ENCODE results near the gene TEAD1. TPM values are rescaled to one million over a fixed set of nuclear protein-coding genes. Genes with fewer than 3 reads are reported as not detected.

TEAD1 gene
- total RNA-seq, 4 donors from 2014 or later, result 184 to 272 (median 208) TPM

DNA sequence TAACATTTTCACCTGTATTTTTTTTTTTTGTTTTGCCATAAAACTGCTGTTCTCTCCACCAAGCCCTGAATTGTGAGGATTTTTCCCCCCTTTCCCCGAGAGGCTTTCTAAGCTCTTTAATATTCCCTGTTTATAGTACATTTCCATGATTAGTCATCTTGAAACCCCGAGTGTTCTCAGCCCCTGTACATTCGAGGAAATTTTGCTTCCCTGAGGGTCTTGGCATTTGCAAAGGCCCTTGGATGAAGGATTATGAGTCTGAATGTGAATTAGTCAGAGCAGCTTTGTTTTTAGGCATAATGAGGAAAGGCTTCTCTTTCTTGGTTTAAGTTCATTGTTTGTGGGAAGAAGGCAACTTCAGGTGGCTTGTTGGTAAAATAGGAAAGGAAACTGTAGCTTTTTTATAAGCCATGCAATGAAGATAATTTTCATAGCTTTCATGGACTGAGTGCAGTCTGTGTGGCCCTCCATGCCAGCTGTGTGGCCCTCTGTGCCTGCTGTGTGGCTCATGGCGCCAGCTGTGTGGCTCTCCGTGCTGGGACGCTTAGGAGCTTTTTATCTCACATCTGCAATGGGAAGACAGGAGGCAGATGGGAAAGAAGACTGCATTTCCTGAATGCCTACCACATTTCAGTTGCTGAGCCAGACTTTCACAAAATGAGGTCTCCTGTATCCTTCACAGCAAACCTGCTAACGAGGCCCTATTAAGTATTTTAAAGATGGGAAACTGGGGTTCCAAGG is 129.0 kb downstream of the TEAD1 start:
- ATAC-seq, result no peak
- Histone ChIP-seq H3K27ac (peak overlapping the region; percentile 22 to 76 (median 68)), H3K36me3 (no peaks in the 10 kb centered on the region), H3K9me3 (no peaks in the 10 kb centered on the region), H3K4me1 (peaks cover 3 to 72% (median 18%) of the 10 kb centered on the region in 3 donors), H3K27me3 (no peaks in the 10 kb centered on the region), H3K4me3 (no peak overlapping the region)
- WGBS, 2 donors (ENCODE audit: low coverage in 1 of 2), result 22 to 38% methylated on average over 3 to 7 of the region's 7 CpGs
- TF ChIP-seq POLR2AphosphoS5 (IDR thresholded peaks at IDR 0.05), result peak; percentile 48
- no peak for TF ChIP-seq EP300 (IDR thresholded peaks at IDR 0.05)

DNA sequence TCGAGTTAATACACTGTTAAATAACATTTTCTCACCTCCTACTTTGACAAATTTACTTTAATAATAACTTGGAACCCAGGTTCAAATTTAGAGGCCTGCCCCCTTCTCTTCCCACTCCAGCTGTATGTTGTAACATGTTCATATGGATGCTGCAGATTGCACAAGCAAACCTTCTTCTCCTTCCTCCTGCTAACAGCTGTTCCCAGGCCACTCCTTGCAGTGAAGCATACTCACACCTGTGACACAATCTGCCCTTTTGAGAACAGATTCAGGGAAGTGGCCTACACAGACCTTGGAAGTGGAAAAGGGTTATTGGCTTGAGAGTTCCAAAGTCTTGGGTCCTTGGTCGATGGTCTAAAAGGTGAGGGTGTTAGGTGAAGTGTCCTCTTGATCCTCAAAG is 131.9 kb downstream of the TEAD1 start:
- no peak for TF ChIP-seq POLR2A (IDR thresholded peaks at IDR 0.05)
- no peak for TF ChIP-seq EP300 (IDR thresholded peaks at IDR 0.05)
- TF ChIP-seq POLR2AphosphoS5 (IDR thresholded peaks at IDR 0.05), result no peak
- TF ChIP-seq, protein P1, sequence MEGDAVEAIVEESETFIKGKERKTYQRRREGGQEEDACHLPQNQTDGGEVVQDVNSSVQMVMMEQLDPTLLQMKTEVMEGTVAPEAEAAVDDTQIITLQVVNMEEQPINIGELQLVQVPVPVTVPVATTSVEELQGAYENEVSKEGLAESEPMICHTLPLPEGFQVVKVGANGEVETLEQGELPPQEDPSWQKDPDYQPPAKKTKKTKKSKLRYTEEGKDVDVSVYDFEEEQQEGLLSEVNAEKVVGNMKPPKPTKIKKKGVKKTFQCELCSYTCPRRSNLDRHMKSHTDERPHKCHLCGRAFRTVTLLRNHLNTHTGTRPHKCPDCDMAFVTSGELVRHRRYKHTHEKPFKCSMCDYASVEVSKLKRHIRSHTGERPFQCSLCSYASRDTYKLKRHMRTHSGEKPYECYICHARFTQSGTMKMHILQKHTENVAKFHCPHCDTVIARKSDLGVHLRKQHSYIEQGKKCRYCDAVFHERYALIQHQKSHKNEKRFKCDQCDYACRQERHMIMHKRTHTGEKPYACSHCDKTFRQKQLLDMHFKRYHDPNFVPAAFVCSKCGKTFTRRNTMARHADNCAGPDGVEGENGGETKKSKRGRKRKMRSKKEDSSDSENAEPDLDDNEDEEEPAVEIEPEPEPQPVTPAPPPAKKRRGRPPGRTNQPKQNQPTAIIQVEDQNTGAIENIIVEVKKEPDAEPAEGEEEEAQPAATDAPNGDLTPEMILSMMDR (IDR thresholded peaks at IDR 0.05), result no peak
- Histone ChIP-seq H3K27me3 (no peaks in the 10 kb centered on the region), H3K27ac (no peak overlapping the region), H3K9me3 (no peaks in the 10 kb centered on the region), H3K36me3 (no peaks in the 10 kb centered on the region), H3K4me3 (no peak overlapping the region), H3K4me1 (peaks cover 3 to 70% (median 13%) of the 10 kb centered on the region in 3 donors)
- ATAC-seq, result no peak
- WGBS, 2 donors (ENCODE audit: low coverage in 1 of 2), result 38 to 75% methylated on average over 1 to 2 of the region's 2 CpGs

GRCh38 chr11:12807621-12808020 is 133.4 kb downstream of the TEAD1 start:
- no peak overlapping the region for H3K27ac ChIP-seq
- no peaks in the 10 kb centered on the region for H3K9me3 ChIP-seq
- no peaks in the 10 kb centered on the region for H3K27me3 ChIP-seq
- H3K36me3 ChIP-seq, result no peaks in the 10 kb centered on the region
- TF ChIP-seq POLR2AphosphoS5 (IDR thresholded peaks at IDR 0.05), result no peak
- TF ChIP-seq, protein P1 (IDR thresholded peaks at IDR 0.05), result no peak
- no peak for TF ChIP-seq POLR2A (IDR thresholded peaks at IDR 0.05)
- TF ChIP-seq EP300 (IDR thresholded peaks at IDR 0.05), result no peak
- H3K4me1 ChIP-seq, result peaks cover 3 to 58% (median 11%) of the 10 kb centered on the region in 3 donors
- 96 to 100% methylated on average over 2 to 4 of the region's 6 CpGs for WGBS, 2 donors (ENCODE audit: low coverage in 1 of 2)
- no peak for ATAC-seq
- H3K4me3 ChIP-seq, result no peak overlapping the region

DNA sequence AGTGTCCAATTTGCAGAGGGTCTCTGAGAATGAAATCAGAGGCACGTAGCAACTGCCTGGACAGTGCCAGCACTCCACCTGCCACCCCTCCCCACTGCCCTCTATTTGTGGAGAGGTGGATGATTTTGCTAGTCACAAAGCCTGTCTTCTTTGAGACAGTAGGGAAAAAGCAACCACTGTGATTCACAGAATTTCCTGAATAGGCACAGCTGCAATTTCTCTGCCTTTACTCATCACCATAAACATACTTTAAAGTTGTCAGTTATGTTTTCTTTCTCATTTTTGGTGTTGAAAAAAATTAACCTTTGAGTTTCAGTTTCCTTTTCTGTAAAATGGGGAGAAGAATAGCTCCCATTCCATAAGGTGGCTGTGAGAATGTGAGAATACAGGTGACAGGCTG is 134.3 kb downstream of the TEAD1 start:
- no peak for ATAC-seq
- Histone ChIP-seq H3K4me1 (peaks cover under 1 to 58% (median 9%) of the 10 kb centered on the region in 3 donors), H3K36me3 (no peaks in the 10 kb centered on the region), H3K4me3 (no peak overlapping the region), H3K27ac (no peak overlapping the region), H3K9me3 (no peaks in the 10 kb centered on the region), H3K27me3 (no peaks in the 10 kb centered on the region)
- WGBS, 2 donors (ENCODE audit: low coverage in 1 of 2), result 70% methylated on average over 1 of the region's 1 CpG; no CpG with 5 or more reads in 1 of the 2 donors
- no peak for TF ChIP-seq EP300 (IDR thresholded peaks at IDR 0.05)
- TF ChIP-seq POLR2A (IDR thresholded peaks at IDR 0.05), result no peak
- TF ChIP-seq, protein P1 (IDR thresholded peaks at IDR 0.05), result no peak
- TF ChIP-seq POLR2AphosphoS5 (IDR thresholded peaks at IDR 0.05), result no peak

DNA sequence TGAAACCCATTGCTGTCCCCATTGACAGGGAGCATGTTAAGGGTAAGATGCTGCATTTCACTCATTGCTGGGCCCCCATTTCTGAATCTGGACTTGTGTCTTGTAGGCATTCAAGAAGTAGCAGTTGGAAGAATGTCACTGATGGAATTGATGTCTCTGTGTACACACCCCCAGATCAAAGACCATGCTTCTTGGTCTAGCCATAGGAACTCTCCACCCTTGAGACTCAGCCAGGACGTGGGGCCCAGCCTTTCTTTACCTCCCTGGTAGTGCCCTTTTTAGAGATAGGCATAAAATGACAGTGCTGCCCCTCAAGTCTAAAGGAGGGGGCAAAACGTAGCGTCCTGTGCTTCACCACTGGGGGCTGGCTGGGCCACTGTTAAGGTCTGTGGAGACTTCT is 135.1 kb downstream of the TEAD1 start:
- no peak for TF ChIP-seq EP300 (IDR thresholded peaks at IDR 0.05)
- no peak for TF ChIP-seq POLR2A (IDR thresholded peaks at IDR 0.05)
- TF ChIP-seq POLR2AphosphoS5 (IDR thresholded peaks at IDR 0.05), result no peak
- TF ChIP-seq, protein P1 (IDR thresholded peaks at IDR 0.05), result no peak
- peaks cover 2 to 58% (median 15%) of the 10 kb centered on the region in 3 donors for H3K4me1 ChIP-seq
- no peaks in the 10 kb centered on the region for H3K36me3 ChIP-seq
- no peaks in the 10 kb centered on the region for H3K27me3 ChIP-seq
- H3K9me3 ChIP-seq, result no peaks in the 10 kb centered on the region
- 90 to 93% methylated on average over 3 of the region's 3 CpGs for WGBS, 2 donors (ENCODE audit: low coverage in 1 of 2)
- no peak overlapping the region for H3K27ac ChIP-seq
- ATAC-seq, result no peak
- no peak overlapping the region for H3K4me3 ChIP-seq

Measured in gastroesophageal sphincter (tissue), 4 donors.